MCF 10A (cell line): ENCODE measurements around the gene VSIG10L2. TPM values are rescaled to one million over a fixed set of nuclear protein-coding genes. Genes with fewer than 3 reads are reported as not detected.
A peak's percentile ranks its signal among the peaks of the same experiment; 100 is the strongest.

ENCODE experiments used
- BruUV-seq: library from RNA; stranded (reverse); fragments of 400-500 nt; replicated peaks from 2 replicates; lab custom pipeline; 2021; lab: Mats Ljungman, UMichigan
- CTCF ChIA-PET: fragments of 300-600 bp; sonication (Branson Sonifier 250); formaldehyde crosslinking; extraction: SDS; loops from one replicate; lab custom pipeline; 2021; ENCODE audit warnings: antibody characterized with exemption, inconsistent platforms; lab: Yijun Ruan, JAX
- POLR2A ChIA-PET: fragments of 300-600, 350-650 bp; sonication (Branson Sonifier 250); formaldehyde crosslinking; extraction: SDS; loops from one replicate; lab custom pipeline; 2020; ENCODE audit warnings: antibody characterized with exemption, inconsistent platforms; lab: Yijun Ruan, JAX
- DNase-seq: peaks from one replicate; pipeline ENCODE4 v3.0.0-alpha.2; 2018; ENCODE audit not compliant: unreplicated experiment
- H3K27ac Mint-ChIP-seq: one replicate; pipeline ENCODE4 v1.8.0; 2022; ENCODE audit warnings: mild to moderate bottlenecking, low read depth, mixed read lengths; ENCODE audit not compliant: unreplicated experiment
- H3K27me3 Mint-ChIP-seq: one replicate; pipeline ENCODE4 v1.8.0; 2022; ENCODE audit warnings: mixed read lengths; ENCODE audit not compliant: insufficient read depth, unreplicated experiment
- H3K36me3 Mint-ChIP-seq: one replicate; pipeline ENCODE4 v1.8.0; 2022; ENCODE audit warnings: mild to moderate bottlenecking, moderate library complexity, mixed read lengths; ENCODE audit not compliant: insufficient read depth, unreplicated experiment
- H3K4me1 Mint-ChIP-seq: one replicate; pipeline ENCODE4 v1.8.0; 2022; ENCODE audit warnings: mixed read lengths; ENCODE audit not compliant: insufficient read depth, unreplicated experiment
- H3K4me3 Mint-ChIP-seq: one replicate; pipeline ENCODE4 v1.8.0; 2022; ENCODE audit warnings: mild to moderate bottlenecking, moderate library complexity, mixed read lengths; ENCODE audit not compliant: unreplicated experiment
- H3K9me3 Mint-ChIP-seq: one replicate; pipeline ENCODE4 v1.8.0; 2022; ENCODE audit warnings: mixed read lengths; ENCODE audit not compliant: unreplicated experiment
- CTCF ChIP-seq: fragments of 200-600 bp; IDR thresholded peaks from one replicate; pipeline ENCODE4 v1.8.0; 2022; ENCODE audit warnings: antibody characterized with exemption, mild to moderate bottlenecking; ENCODE audit not compliant: unreplicated experiment
- intact Hi-C: fragments of 100-400 bp; cut with micrococcal nuclease; formaldehyde crosslinking; loops from 2 replicates; pipeline ENCODE4 v1.14.1; 2022
- total RNA-seq: library from RNA; stranded (reverse); gene quantifications from 2 replicates; pipeline ENCODE4 v1.2.3, GENCODE V29; 2022

Gene VSIG10L2
- total RNA-seq, 1 experiment from 2014 or later, result not detected

DNA sequence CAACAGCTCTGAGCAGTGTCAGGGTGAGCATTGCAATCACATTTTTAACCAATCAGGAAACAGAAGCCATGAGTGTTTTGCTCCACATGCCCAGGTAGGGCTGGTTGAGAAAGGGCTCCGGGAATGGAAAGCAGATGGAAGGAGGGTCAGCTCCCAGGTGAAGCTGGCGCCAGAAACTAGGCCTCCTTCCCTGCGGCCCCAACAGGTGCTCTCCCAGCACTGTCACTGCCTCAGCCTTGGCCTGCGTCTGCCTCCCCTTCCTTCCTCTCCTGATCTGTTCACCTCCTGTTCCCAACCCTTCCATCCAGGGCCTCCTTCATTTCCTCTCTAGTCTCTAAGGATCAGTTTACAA, 4.6 kb upstream of the VSIG10L2 start:
- POLR2A ChIA-PET, result interaction anchor here (1.3 to 2.7 kb wide), 2 partner anchors 121 to 173 kb away, joined by 6 to 14 read pairs; partner anchors contain the start of gene CDON

GRCh38 chr11:125941619-125942611, 3.9 kb upstream of the VSIG10L2 start:
- peak overlapping the region; percentile 32 for H3K27ac Mint-ChIP-seq
- H3K36me3 Mint-ChIP-seq, result no peaks in the 10 kb centered on the region
- no peaks in the 10 kb centered on the region for H3K27me3 Mint-ChIP-seq
- intact Hi-C loops, result loop anchor here (1.0 kb wide), 2 partner anchors 119 to 252 kb away; no protein-coding TSS in a partner anchor
- no TSS peak for BruUV-seq
- ChIA-PET POLR2A (interaction anchor here (1.3 to 2.7 kb wide), 2 partner anchors 120 to 172 kb away, joined by 6 to 14 read pairs; partner anchors contain the start of gene CDON), CTCF (interaction anchor here (0.6 to 7.4 kb wide), 51 partner anchors 9 to 764 kb away, joined by 3 to 137 read pairs (median 5); partner anchors contain the start of genes CDON and DDX25)
- TF ChIP-seq CTCF, result peak; percentile 70
- H3K4me1 Mint-ChIP-seq, result peaks cover 9% of the 10 kb centered on the region
- H3K9me3 Mint-ChIP-seq, result no peaks in the 10 kb centered on the region
- H3K4me3 Mint-ChIP-seq, result no peak overlapping the region
- DNase-seq, result peak; percentile 61

More for the DNA sequence above, 4.6 kb upstream of the VSIG10L2 start:
- CTCF ChIA-PET, result interaction anchor here (0.6 to 7.4 kb wide), 37 partner anchors 9 to 1162 kb away, joined by 3 to 137 read pairs (median 5); partner anchors contain the start of genes CDON and DDX25
- Mint-ChIP-seq H3K4me1 (peaks cover 9% of the 10 kb centered on the region), H3K9me3 (no peaks in the 10 kb centered on the region), H3K27me3 (no peaks in the 10 kb centered on the region), H3K4me3 (no peak overlapping the region), H3K36me3 (no peaks in the 10 kb centered on the region), H3K27ac (no peak overlapping the region)
- TF ChIP-seq CTCF, result no peak
- BruUV-seq, result no TSS peak
- no peak for DNase-seq
- intact Hi-C loops, result no loop called here

GRCh38 chr11:125942771-125943428, 2.9 kb upstream of the VSIG10L2 start:
- Mint-ChIP-seq H3K4me3 (no peak overlapping the region), H3K4me1 (peaks cover 9% of the 10 kb centered on the region), H3K27me3 (no peaks in the 10 kb centered on the region), H3K9me3 (no peaks in the 10 kb centered on the region), H3K36me3 (no peaks in the 10 kb centered on the region), H3K27ac (no peak overlapping the region)
- POLR2A ChIA-PET, result interaction anchor here (0.6 to 2.7 kb wide), 4 partner anchors 68 to 287 kb away, joined by 3 to 14 read pairs (median 3); partner anchors contain the start of gene CDON
- CTCF ChIA-PET, result interaction anchor here (0.7 to 7.4 kb wide), 35 partner anchors 8 to 357 kb away, joined by 3 to 137 read pairs (median 6); partner anchors contain the start of genes CDON and RPUSD4
- intact Hi-C loops, result loop anchor here (1.0 kb wide), 2 partner anchors 118 to 251 kb away; no protein-coding TSS in a partner anchor
- BruUV-seq, result no TSS peak
- DNase-seq, result no peak
- no peak for TF ChIP-seq CTCF
